HG03520 (cell line): ENCODE measurements around the gene DIP2A.

Experiments
- ATAC-seq: cut with Tn5 transposase; IDR thresholded peaks from one replicate; pipeline ENCODE4 v1.9.1; 2021; ENCODE audit warnings: mild to moderate bottlenecking, moderate library complexity; ENCODE audit not compliant: unreplicated experiment

Gene DIP2A

GRCh38 chr21:46477765-46478164 is 19.1 kb downstream of the DIP2A start:
- no peak for ATAC-seq

- no peak for ATAC-seq
These were observed 20.2 kb downstream of the DIP2A start for GRCh38 chr21:46478910-46479309.

- no peak for ATAC-seq
These were observed 21.8 kb downstream of the DIP2A start for GRCh38 chr21:46480466-46480865.

GRCh38 chr21:46482225-46482845 is 23.6 kb downstream of the DIP2A start:
- no peak for ATAC-seq

GRCh38 chr21:46482846-46483231 is 24.1 kb downstream of the DIP2A start:
- no peak for ATAC-seq

GRCh38 chr21:46483300-46484295 is 24.9 kb downstream of the DIP2A start:
- ATAC-seq = no peak

- ATAC-seq = no peak
These were observed 27.9 kb downstream of the DIP2A start for GRCh38 chr21:46486481-46487126.

GRCh38 chr21:46489162-46489663 is 30.5 kb downstream of the DIP2A start:
- ATAC-seq = no peak

GRCh38 chr21:46489800-46490199 is 31.1 kb downstream of the DIP2A start:
- ATAC-seq = no peak

GRCh38 chr21:46491553-46491952 is 32.9 kb downstream of the DIP2A start:
- no peak for ATAC-seq

GRCh38 chr21:46492851-46493250 is 34.2 kb downstream of the DIP2A start:
- ATAC-seq = no peak

GRCh38 chr21:46493828-46494227 is 35.1 kb downstream of the DIP2A start:
- no peak for ATAC-seq

GRCh38 chr21:46498335-46499050 is 39.8 kb downstream of the DIP2A start:
- ATAC-seq = no peak

- ATAC-seq = no peak
These were observed 41.7 kb downstream of the DIP2A start for GRCh38 chr21:46500224-46500861.

- ATAC-seq = no peak
These were observed 45.3 kb downstream of the DIP2A start for GRCh38 chr21:46503922-46504550.

- ATAC-seq = no peak
These were observed 46.0 kb downstream of the DIP2A start for GRCh38 chr21:46504666-46505065.

GRCh38 chr21:46507562-46507961 is 48.9 kb downstream of the DIP2A start:
- ATAC-seq = no peak

- no peak for ATAC-seq
These were observed 51.2 kb downstream of the DIP2A start for GRCh38 chr21:46509741-46510502.

GRCh38 chr21:46515109-46515508 is 56.4 kb downstream of the DIP2A start:
- ATAC-seq = no peak
